HFF-Myc (cell line): ENCODE measurements around the gene IMMP2L.

ENCODE experiments used
- DNase-seq: peaks from one replicate; pipeline ENCODE4 v3.0.0-alpha.2; 2011; ENCODE audit warnings: low read depth; ENCODE audit errors: extremely low read depth
- H3K4me3 ChIP-seq: replicated peaks from 2 replicates; pipeline ENCODE4 v1.5.1; 2011; ENCODE audit warnings: low read depth, mild to moderate bottlenecking, control low read depth, low read length
- TF ChIP-seq, protein P1 (sequence below): IDR thresholded peaks from 2 replicates; pipeline ENCODE4 v1.5.1; 2012; ENCODE audit warnings: mild to moderate bottlenecking, low read depth, low read length, control low read depth; ENCODE audit errors: missing control alignments

Gene IMMP2L

DNA sequence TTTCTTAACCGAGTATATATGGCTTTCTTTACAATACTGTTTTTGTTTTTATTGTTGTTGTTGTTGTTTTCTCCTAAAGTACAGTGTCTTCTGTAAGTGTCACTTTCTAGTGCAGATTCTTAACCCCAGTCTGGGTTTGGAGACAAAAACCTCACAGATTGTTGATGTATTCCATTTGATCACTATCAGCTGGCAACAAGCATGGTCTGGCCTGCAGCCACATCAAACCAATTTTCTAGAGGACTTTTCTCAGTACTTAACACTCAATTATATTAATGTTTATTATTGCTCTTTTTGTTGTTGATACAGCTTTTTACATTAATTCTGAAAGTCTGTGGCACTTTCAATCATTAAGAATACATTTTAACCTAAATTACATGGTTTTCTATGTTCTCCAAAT is 454.3 kb downstream of the IMMP2L start:
- no peak overlapping the region for H3K4me3 ChIP-seq
- DNase-seq, result no peak
- TF ChIP-seq, protein P1, sequence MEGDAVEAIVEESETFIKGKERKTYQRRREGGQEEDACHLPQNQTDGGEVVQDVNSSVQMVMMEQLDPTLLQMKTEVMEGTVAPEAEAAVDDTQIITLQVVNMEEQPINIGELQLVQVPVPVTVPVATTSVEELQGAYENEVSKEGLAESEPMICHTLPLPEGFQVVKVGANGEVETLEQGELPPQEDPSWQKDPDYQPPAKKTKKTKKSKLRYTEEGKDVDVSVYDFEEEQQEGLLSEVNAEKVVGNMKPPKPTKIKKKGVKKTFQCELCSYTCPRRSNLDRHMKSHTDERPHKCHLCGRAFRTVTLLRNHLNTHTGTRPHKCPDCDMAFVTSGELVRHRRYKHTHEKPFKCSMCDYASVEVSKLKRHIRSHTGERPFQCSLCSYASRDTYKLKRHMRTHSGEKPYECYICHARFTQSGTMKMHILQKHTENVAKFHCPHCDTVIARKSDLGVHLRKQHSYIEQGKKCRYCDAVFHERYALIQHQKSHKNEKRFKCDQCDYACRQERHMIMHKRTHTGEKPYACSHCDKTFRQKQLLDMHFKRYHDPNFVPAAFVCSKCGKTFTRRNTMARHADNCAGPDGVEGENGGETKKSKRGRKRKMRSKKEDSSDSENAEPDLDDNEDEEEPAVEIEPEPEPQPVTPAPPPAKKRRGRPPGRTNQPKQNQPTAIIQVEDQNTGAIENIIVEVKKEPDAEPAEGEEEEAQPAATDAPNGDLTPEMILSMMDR, result no peak

DNA sequence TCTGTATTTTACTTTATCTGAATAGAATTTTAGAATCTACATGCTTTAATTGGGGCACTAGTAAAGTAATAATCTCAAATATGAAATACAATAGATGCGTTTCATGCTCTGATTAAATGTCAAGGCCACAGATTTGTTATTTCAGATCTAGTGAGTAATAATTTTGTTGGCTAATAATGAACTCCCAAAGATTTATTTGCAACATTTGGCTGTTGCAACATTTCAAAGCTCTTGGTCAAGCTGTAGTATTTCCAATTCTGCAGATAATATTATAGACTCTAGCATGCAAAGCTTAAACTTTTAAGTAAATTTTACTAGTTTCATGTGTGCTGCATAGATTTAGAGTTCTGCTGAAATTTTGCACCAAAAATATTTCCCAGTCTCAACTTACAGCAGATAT is 454.7 kb downstream of the IMMP2L start:
- H3K4me3 ChIP-seq, result no peak overlapping the region
- DNase-seq, result no peak

DNA sequence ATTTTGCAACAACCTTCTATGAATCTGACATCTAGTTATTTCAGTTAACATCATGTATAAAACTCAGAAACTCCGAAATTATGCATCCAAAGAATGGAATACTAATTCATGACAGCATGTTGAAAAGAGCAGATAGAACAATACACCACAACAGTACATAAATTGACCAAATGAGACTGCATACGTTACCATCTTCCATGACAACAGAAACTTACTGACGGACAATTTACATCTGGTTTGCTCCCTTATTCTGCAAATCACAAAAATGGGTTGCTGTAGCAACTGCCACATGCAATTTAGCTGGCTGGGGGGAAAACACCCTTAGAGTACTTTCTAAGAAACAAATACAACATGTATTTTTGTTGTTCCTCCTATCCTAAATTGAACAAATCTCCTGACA is 457.0 kb downstream of the IMMP2L start:
- no peak for DNase-seq
- no peak overlapping the region for H3K4me3 ChIP-seq
- TF ChIP-seq, protein P1, result no peak

More for the DNA sequence above, 454.7 kb downstream of the IMMP2L start:
- TF ChIP-seq, protein P1, result no peak

DNA sequence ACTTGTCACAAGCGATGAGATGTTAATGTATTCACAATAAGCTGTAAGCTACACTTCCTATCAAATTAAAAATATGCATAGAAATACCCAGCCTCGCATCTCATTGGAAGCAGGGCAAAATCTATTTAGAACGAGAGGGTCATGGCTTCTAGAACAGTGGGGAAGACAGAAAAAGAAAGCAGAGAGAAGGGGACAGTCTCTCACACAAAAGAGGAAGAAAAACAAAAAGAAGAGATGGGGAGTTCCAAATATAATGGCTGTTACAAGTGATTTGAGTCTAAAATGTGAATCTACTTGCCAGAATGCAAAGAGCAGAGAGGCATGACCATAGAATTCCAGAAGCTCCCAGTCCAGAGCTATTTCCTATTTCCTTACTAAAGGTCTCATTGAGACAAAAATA is 457.6 kb downstream of the IMMP2L start:
- no peak for DNase-seq
- H3K4me3 ChIP-seq, result no peak overlapping the region
- TF ChIP-seq, protein P1, result no peak

DNA sequence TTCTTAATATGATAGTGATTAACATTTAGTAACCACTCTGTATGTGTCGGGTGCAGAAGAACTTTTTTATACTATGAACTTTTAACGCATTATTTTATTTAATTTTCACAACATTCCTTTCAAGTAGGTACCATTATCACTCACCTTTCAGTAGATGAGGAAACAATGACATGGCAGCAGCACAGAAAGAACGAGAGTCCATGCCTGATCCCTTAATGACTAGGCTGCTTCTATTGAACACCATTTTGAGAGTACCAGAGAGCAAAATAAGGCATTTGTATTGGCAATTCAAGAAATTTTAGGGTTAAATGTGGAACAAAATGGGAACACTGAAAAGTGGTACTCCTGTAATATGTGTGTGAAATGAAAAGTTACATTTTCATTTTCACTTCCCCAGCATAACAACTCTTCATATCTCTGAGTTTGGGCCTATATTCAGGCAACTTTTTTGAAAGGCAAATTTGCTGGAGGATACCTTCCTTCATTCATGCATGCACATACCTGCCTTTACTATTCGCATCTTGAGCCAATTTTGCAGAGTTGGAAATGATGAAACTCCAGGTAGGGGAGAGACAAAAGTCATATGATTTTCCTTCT is 458.5 kb downstream of the IMMP2L start:
- H3K4me3 ChIP-seq, result no peak overlapping the region
- TF ChIP-seq, protein P1, result no peak
- no peak for DNase-seq

DNA sequence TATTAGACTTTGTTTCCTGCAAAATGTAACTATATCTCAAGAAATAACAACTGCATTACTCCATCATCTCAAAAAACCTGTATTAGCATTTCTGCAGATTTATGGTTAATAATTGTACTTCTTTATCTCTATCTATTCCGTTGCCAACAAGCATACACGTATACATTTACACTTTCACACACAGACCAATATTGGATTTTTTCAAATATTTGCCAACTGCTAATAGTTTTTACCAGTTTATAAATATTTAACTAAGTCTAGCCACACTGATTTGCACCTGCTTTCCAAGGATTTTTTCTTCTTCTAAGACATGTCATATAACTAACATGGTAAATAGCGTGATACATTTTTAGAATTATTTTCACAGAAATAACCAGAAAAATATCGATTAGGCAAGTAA is 459.2 kb downstream of the IMMP2L start:
- no peak overlapping the region for H3K4me3 ChIP-seq
- DNase-seq, result no peak
- TF ChIP-seq, protein P1, result no peak
